PC-9 (cell line): ENCODE measurements around the gene TRPM6.

Experiments
- CTCF ChIP-seq: fragments of 200-600 bp; sonication (generic); conservative IDR thresholded peaks from 2 replicates; pipeline ENCODE4 v1.6.1; 2017; ENCODE audit warnings: mixed run types, antibody characterized with exemption, mild to moderate bottlenecking, moderate library complexity
- EZH2 ChIP-seq: fragments of 200-600 bp; sonication (generic); IDR thresholded peaks from 2 replicates; pipeline ENCODE4 v1.8.0; 2017; ENCODE audit warnings: antibody characterized with exemption, low read depth

GRCh38 chr9:74800226-74800625 is 87.5 kb downstream of the TRPM6 start:
- TF ChIP-seq CTCF (no peak), EZH2 (no peak)
